GM21717 (cell line): ENCODE measurements around the gene UBL4A.

ENCODE experiments used
- ATAC-seq: cut with Tn5 transposase; IDR thresholded peaks from one replicate; pipeline ENCODE4 v1.9.1; 2021; ENCODE audit warnings: mild to moderate bottlenecking, moderate library complexity; ENCODE audit not compliant: unreplicated experiment

The UBL4A gene

GRCh38 chrX:154466036-154466435 is 20.4 kb downstream of the UBL4A start:
- ATAC-seq = no peak

- ATAC-seq = no peak
Measured at GRCh38 chrX:154465601-154466000, 20.8 kb downstream of the UBL4A start.

GRCh38 chrX:154464806-154465365 is 21.5 kb downstream of the UBL4A start:
- no peak for ATAC-seq

- no peak for ATAC-seq
Measured at GRCh38 chrX:154463611-154464220, 22.7 kb downstream of the UBL4A start.

GRCh38 chrX:154462396-154462795 is 24.0 kb downstream of the UBL4A start:
- ATAC-seq = no peak

- no peak for ATAC-seq
Measured at GRCh38 chrX:154460326-154460725, 26.1 kb downstream of the UBL4A start.

- ATAC-seq = no peak
Measured at GRCh38 chrX:154459832-154460231, 26.6 kb downstream of the UBL4A start.

- ATAC-seq = no peak
Measured at GRCh38 chrX:154458954-154459778, 27.2 kb downstream of the UBL4A start.

GRCh38 chrX:154458116-154458953 is 28.1 kb downstream of the UBL4A start, which contains the start of gene PLXNA3:
Gene PLXNA3, plus strand, starts transcription at chrX:154458281. Its CDS starts 1,903 bp downstream, at chrX:154460184.
- ATAC-seq = peak; percentile 57

GRCh38 chrX:154457491-154458115 is 28.8 kb downstream of the UBL4A start:
- peak; percentile 42 for ATAC-seq

GRCh38 chrX:154452823-154453222 is 33.6 kb downstream of the UBL4A start:
- no peak for ATAC-seq

- no peak for ATAC-seq
Measured at GRCh38 chrX:154450312-154450711, 36.1 kb downstream of the UBL4A start.

GRCh38 chrX:154449618-154450017 is 36.8 kb downstream of the UBL4A start:
- no peak for ATAC-seq

GRCh38 chrX:154448484-154448883 is 37.9 kb downstream of the UBL4A start:
- ATAC-seq = no peak

GRCh38 chrX:154446430-154446829 is 40.0 kb downstream of the UBL4A start:
- ATAC-seq = no peak

GRCh38 chrX:154445776-154446175 is 40.6 kb downstream of the UBL4A start:
- no peak for ATAC-seq

- no peak for ATAC-seq
Measured at GRCh38 chrX:154444755-154445246, 41.6 kb downstream of the UBL4A start.

- peak; percentile 52 for ATAC-seq
Measured at GRCh38 chrX:154443992-154444754, 42.2 kb downstream of the UBL4A start, which contains the start of gene FAM50A. Gene FAM50A, plus strand, starts transcription at chrX:154444141. Its CDS starts 95 bp downstream, at chrX:154444236.

GRCh38 chrX:154443479-154443910 is 42.9 kb downstream of the UBL4A start:
- ATAC-seq = no peak
